Cerebellar nuclear complex (tissue), 1 donor: ENCODE results near the gene SUMF2.
"Not testable (repeated sequence)": the region's sequence is repeated elsewhere in the genome, so short reads cannot be mapped to it uniquely, and the experiment has no call there.

Experiments
- DNase-seq, 2 experiments: peaks; one replicate each; lab custom pipeline; 2025; lab: John Stamatoyannopoulos, UW

Gene SUMF2

DNA sequence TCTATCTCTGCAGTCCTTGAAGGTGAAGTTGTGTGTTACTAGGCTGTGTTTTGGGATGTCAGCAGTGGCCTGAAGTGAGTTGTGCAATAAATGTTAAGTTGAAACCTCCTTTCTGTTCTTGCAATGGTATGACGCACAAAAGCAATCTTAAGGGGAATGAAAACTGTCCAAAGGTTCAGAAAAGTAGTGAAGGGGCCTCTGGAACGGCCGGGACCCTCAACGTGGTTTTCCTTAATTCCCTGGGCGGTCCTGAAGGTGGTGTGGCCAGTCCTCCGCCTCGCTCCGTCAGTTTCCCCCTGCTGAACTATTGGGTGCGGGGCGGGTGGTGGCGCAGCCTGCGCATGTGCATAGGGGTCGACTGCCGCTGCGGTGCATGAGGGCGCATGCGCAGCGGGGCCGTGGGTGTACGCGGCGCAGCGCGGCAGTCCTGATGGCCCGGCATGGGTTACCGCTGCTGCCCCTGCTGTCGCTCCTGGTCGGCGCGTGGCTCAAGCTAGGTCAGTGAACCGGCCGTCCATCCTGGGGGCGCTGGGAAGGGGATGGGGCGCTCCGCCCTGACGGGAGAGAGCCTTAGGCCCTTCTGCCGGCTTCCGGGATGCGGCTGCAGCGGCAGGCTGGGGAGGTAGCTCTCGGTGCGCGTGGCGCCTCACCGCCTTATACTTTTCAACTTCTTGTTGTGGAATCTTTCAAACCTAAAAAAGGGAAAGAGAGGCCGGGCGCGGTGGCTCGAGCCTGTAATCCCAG is at the start of gene SUMF2:
TSS of gene SUMF2 (plus strand) at position 405 of the 744 bp plus-strand sequence. CDS start at position 431, 26 bp downstream.
- DNase-seq = peak in 1 of 2 experiments; percentile 48

DNA sequence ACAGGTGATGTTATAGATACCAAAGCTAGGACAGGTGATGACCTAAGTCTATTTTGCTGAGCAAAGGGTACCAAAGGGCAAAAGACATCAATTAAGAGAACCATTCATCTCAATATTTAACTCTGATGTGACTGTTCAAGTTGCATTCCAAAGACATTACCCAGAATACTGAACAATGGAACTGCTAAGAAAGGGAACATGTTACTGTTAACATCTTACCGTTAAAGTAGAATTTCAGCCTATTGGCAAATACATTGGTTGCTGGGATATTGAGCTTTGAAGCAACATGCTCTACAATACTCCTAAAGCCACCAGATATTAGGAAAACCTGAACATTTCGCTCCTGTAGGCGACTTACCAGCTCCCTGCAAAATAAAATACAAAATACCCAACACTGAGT is 47.1 kb upstream of the SUMF2 start:
- not testable (repeated sequence) for DNase-seq

DNA sequence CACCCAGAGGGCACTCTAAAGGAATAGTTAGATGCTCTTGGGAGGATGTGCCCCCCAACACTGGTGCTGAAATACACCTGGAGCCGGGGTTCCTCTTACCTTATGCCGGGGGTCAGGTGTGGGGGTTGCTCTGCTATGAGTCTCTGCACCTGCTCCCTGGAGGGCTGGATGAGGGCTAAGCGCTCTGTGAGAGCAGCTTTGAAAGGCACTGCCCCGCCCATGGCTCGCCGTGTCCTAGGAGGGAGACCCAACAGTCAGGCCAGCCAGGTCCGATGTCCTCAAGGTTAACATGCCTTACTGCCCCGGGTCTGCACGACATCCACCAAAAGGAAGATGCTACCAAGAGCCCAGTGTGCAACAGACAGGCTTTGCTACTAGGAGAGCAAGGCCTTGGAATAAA is 44.6 kb upstream of the SUMF2 start:
- DNase-seq = no peak

DNA sequence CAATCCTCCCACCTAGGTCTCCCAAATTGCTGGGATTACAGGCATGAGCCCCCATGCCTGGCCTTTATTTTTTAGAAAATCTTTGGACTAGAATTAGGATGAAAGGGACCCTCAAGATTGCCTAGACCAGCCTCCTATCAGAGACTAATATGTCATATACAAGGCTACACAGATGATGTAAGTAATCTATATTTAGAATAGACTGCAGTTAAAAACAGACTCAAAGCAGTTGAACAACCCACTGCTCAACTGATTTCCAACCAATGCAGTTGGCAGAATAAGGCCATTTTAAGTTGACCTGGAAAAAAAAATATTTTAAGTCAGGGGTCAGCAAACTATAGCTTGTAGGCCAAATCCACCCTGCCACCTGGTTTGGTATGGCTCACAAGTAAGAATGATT is 40.6 kb upstream of the SUMF2 start:
- no peak for DNase-seq

DNA sequence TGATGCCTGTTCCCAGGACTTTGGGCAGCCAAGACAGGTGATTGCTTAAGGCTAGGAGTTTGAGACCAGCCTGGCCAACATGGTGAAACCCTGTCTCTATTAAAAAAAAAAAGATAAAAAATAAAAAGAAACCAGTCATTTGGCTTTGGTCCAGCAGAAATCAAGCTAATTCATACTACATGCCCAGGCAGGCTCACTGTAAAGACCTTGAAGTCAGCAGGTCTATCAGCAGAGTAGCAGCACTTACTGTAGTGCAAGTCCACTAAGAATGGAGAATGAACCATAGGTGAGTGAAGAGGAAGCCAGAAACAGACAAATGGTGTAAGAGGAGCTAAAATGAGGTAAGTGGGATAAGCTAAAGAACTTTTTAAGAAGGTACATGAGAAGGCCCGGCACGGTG is 37.5 kb upstream of the SUMF2 start:
- DNase-seq = no peak

DNA sequence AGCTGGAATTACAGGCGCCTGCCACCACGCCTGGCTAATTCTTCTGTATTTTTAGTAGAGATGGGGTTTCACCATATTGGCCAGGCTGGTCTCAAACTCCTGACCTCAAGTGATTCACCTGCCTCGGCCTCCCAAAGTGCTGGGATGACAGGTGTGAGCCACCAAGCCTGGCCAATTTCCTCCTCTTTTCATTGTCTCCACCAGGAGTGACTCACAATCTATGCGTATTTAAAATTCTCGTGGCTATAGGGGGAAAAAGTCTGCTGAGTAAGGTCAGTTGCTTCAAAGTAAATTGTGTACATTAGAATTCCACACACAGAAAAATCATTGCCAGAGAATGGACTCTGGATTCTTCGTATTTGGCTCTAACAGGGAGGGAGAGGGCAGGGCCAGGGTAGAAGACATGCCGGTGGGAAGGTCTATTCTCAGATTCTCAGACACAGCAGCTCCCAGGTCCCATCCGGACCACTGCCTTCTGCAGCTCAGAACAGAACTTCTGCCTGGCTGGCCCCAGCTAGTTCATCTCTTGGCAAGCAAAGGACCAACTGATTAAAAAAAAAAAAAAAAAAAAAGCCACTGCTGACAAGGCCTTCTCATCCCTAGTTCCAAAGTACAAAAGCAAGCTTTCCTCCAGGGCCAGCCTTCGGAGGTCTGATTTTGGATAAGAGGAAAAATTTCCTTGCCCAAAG is 35.0 kb upstream of the SUMF2 start:
- no peak for DNase-seq

DNA sequence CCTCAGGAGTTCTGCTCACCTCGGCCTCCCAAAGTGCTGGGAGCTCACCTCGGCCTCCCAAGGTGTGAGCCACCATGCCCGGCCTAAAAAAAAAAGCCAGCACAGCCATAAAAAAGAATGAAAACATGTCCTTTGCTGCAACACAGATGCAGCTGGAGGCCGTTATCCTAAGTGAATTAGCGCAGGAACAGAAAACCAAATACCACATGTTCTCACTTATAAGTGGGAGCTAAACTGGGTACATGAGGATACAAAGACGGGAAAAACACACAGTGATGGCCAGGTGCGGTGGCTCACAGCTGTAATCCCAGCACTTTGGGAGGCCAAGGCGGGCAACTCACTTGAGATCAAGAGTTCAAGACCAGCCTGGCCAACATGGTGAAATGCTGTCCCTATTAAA is 33.7 kb upstream of the SUMF2 start:
- DNase-seq = no peak

DNA sequence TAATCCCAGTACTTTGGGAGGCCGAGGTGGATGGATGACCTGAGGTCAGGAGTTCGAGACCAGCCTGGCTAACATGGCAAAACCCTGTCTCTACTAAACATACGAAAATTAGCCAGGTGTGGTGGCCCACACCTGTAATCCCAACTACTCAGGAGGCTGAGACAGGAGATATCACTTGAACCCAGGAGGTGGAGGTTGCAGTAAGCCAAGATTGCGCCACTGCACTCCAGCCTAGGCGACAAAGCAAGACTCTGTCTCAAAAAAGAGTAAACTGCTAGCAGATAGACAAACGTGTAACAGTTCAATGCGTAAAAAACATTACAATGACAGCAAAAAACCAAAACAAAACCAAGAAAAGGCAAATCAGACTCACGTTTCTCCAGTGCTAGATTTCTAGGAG is 32.5 kb upstream of the SUMF2 start:
- not testable (repeated sequence) for DNase-seq

DNA sequence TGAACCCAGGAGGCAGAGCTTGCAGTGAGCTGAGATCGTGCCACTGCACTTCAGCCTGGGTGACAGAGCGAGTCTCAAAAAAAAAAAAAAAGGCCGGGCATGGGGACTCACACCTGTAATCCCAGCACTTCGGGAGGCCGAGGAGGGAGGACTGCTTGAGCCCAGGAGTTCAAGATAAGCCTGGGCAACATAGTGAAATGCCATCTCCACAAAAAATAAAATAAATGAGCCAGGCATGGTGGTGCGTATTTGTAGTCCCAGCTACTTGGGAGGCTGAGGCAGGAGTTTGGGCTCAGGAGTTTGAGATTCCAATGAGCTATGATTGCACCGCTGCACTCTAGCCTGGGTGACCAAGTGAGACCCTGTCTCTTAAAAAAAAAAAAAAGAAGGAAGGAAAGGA is 31.5 kb upstream of the SUMF2 start:
- not testable (repeated sequence) for DNase-seq

DNA sequence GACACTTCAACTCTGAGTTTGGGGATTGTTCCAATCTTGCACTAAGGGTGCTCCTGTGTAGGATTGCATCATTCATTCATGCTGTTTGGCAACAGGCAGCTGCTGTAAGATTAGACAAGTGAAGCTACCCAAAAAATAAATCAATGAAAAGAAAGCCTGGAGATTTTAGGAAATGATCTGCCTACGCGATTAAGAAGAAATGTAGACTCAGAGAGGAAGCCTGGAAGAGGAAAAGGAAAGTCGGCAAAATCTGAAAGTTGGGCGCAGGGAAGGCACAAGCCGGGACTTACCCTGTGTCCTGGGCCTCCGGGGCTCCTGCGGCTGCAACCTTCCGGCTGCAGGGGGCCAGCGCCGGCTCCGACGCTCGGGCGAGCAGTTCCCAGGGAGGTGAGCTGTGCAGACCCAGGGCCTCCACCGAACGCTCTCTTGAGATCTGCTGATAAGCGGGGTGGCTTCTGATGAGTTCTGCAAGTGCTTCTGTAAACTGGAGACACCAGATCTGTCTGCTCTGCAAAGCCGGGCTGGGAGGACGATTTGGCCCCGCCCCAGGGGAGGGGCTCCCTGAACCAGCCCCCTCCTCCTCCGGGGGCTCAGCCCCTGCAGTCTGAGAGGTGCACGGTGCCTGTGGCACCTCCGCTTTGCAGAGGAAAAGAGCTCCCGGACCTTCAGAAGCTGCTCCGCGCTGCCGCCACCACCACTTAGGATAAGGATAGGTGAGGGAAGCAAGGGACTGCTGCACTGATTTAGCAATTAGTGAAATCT is 30.2 kb upstream of the SUMF2 start:
- DNase-seq = peak in 1 of 2 experiments; percentile 7

DNA sequence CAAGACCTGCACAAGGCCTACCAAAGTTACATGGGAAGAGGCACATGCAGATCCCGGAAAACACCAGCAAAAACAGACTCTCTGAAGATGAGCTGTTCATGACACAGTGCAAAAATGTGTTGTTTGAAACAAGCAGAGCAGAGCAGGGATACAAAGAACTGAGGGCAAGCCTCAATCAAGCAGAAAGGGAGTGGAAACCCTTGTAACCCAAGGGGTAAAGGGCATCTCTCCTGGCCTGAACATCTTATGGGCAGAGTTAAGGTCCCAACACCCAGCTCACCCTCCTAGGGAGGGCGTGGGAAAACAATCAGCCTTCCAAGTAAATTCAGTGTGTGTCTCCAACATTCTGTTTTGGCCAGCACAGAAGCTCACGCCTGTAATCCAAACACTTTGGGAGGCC is 23.4 kb upstream of the SUMF2 start:
- DNase-seq = no peak

DNA sequence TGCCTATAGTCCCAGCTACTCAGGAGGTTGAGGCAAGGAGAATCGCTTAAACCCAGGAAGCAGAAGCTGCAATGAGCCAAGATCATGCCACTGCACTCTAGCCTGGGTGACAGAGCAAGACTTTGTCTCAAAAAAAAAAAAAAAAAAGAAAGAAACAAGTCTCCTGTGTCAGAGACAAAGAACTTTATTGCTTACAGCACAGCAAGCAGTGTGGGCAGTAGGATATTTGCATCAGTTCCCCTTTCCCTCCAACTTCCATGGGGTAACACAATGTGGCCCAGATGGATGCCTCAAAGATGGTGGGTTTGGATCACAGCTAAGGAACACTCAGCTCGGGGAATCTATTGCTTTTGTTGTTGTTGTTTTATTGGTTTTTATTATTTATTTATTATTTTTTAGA is 18.3 kb upstream of the SUMF2 start:
- DNase-seq = not testable (repeated sequence)

DNA sequence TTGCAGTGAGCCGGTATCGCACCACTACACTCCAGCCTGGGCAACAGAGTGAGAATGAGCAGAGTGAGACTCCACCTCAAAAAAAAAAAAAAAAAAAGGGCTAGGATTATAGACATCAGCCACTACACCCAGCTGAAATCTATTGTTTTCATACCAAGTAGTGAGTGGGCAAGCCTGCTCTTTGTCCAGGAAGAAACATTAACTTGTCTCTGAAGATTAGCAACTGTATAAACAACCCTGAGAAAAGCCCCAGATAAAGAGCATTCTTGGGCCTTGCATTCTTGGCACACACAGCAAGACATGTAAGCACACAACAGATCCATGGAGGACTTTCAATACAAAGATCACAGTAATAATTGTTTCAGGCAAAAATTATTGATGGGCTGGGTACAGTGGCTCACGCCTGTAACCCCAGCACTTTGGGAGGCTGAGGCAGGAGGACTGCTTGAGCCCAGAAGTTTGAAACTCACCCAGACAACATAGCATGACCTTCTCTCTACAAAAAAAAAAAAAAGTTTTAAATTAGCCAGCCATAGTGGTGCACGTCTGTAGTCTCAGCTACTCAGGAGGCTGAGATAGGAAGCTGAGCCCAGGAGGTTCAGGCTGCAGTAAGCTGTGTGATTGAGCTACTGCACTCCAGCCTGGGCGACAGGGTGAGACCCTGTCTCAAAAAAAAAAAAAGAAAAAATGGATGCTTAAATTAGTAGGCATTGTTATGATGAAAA is 17.2 kb upstream of the SUMF2 start:
- no peak for DNase-seq

DNA sequence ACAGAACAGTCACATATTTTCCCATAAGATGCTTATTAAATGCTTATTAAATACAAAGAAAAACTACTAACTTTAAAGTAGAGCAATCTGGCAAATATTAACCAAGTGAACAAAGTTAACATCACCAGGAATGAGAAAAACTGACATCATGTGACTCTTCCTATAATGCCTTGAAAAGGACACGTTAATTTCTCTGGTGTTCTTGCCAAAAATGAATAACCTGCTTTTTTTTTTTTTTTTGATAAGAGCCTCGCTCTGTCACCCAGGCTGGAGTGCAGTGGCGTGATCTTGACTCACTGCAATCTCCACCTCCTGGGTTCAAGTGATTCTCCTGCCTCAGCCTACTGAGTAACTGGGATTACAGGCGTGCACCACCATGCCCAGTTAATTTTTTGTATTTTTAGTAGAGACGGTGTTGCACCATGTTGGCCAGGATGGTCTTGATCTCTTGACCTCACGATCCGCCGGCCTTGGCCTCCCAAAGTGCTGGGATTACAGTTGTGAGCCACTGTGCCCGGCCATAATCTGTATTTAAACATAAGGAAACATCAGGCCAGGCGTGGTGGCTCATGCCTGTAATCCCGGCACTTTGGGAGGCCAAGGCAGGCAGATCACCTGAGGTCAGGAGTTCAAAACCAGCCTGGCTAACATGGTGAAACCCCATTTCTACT is 16.5 kb upstream of the SUMF2 start:
- DNase-seq = not testable (repeated sequence)

DNA sequence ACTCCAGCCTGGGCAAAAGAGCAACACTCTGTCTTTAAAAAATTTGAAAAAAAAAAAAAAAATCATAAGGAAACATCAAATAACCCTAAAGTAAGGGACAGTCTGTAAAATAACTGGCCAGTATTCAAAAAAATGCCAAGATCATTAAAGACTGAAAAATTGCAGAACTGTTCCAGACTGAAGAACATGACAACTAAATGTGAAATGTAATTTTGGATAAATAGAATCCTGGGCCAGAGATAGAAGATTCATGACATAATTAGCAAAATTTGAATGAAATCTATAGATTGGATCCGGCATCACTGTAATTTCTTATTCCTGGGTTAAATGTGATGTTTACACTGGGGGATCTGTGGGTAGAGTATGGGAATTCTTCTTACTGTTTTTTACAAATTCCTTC is 15.8 kb upstream of the SUMF2 start:
- DNase-seq = no peak

DNA sequence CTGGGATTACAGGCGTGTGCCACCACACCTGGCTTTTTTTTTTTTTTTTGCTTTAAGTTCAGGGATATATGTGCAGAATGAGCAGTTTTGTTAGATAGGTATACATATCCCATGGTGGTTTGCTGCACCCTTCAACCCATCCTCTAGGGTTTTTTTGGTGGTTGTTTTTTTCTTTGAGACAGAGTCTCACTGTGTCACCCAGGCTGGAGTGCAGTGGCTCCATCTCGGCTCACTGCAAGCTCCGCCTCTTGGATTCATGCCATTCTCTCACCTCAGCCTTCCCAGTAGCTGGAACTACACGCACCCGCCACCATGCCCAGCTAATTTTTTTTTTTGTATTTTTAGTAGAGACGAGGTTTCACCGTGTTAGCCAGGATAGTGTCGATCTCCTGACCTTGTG is 15.3 kb upstream of the SUMF2 start:
- DNase-seq = not testable (repeated sequence)

DNA sequence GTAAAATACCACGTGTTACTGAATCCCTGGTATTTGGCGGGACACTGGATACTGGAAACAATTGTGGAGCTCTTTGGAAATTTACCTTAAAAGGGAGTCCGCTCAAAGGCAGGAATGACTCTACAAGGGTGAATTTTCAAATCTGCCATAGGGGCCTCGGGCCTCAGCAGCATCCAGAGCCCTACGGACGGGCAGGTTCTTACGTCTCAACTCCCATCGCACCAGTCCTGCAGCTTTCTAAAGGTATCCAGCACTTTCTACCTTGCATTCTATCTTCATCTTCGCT is 13.1 kb upstream of the SUMF2 start:
- no peak for DNase-seq

DNA sequence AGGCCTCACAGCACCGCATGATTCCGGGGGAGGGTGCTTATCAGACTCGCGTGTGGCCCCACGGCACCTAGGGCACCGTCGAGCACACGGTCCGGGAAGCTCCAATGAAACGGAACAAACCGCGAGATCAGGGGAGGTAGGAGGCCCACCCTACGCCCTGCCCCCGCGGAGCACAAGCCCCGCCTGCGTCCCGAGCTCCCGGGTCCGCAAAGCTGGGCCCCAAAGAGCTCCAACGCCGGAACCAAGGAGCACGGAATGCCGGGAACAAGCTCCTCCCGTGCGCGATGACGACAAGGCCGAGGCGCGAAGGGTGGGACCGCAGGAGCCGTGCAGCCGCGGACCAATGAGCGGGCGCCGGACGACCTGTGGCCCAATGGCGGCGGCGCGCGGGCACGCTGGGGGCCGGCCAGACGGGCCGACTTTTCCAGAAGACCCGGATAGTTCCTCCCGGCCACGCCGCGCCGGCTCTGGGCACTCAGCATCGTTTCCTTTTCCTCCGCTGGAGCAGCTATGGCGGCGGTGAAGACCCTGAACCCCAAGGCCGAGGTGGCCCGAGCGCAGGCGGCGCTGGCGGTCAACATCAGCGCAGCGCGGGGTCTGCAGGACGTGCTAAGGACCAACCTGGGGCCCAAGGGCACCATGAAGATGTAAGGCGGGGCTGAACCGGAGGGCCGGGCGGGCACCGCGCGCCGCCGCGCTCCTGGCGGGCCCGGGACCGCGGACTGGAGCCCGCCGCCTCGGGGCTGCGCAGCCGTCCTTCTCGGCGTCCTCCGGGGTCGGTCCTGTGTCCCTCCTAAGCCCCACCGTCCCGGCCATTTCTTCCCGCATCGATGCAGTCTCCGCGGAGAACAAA is 12.5 kb upstream of the SUMF2 start, which contains the start of the genes CCT6A and PSPH:
TSS of gene CCT6A (plus strand) at position 427 of the 853 bp plus-strand sequence. CDS start at position 511, 84 bp downstream.
TSS of gene PSPH (minus strand) at position 106 of the 853 bp plus-strand sequence. CDS start 30,232 bp downstream, outside the sequence.
- DNase-seq = peak; percentile 74 to 84

DNA sequence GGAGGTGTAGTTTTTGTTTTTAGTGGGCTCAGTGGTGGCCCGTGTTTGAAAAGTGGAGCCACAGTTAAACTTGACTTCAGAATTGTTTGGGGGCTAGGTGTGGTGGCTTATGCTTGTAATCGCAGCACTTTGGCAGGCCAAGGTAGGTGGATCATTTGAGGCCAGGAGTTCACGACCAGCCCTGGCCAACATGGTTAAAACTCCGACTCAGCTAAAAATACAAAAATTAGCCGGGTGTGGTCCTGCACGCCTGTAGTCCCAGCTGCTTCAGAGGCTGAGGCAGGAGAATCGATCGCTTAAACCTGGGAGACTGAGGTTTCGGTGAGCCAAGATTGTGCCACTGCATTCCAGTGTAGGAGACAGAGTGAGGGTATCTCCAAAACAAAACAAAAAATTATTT is 10.7 kb upstream of the SUMF2 start:
- DNase-seq = no peak

DNA sequence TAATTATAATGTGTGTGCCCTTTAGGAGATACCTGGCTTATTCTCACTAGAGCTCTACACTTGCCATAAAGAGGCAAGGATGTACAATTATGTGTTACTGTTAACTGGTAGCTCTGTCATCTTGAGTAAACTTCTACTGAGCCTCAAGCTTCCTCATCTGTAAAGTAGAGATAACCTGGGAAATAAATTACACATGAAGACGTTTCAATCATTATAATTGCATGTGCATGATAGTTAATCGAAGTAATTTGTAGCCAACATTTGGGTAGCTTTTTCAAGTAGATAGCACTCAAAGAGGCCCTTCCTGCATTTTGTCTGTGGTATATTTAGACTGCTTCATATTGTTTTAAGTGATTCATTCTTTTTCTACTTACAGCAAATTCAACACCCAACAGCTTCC is 10.1 kb upstream of the SUMF2 start:
- no peak for DNase-seq

DNA sequence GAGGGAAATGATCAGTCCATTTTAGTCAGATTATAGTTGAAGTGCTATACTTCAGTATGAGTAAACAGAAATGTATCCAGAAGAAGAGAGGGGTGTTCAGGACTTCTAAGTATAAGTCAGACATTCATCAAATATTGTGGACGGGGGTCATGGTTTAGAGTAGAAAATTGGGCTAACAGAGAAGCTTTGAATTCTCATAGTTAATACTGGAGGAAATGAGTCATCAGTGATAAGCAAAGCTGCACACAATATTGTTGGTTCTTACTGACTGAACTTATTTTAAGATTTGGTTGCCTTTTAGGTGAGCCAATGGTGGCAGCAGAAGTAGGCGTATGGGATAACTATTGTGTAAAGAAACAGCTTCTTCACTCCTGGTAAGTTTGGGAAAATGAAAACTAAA is 1.7 kb upstream of the SUMF2 start:
- no peak for DNase-seq
